IPS-18c (cell line): ENCODE data around the gene MPHOSPH9.
"Not testable (repeated sequence)": the region's sequence is repeated elsewhere in the genome, so short reads cannot be mapped to it uniquely, and the experiment has no call there.

Experiments used
- H3K4me3 ChIP-seq: 2 replicates; pipeline ENCODE4 v1.7.0; 2013; ENCODE audit warnings: low read depth, mild to moderate bottlenecking, low read length, moderate library complexity; ENCODE audit not compliant: insufficient read depth
- H3K9me3 ChIP-seq: one replicate; pipeline ENCODE4 v1.6.1; 2013; ENCODE audit warnings: mild to moderate bottlenecking, low read length, moderate library complexity; ENCODE audit not compliant: control insufficient read depth, insufficient read depth

Gene MPHOSPH9

GRCh38 chr12:123238330-123238682, 5.4 kb upstream of the MPHOSPH9 start:
- no peaks in the 10 kb centered on the region for H3K9me3 ChIP-seq
- no peak overlapping the region for H3K4me3 ChIP-seq

- no peaks in the 10 kb centered on the region for H3K9me3 ChIP-seq
- no peak overlapping the region for H3K4me3 ChIP-seq
Measured at GRCh38 chr12:123237646-123238329, 4.8 kb upstream of the MPHOSPH9 start.

GRCh38 chr12:123233505-123234308, 766 bp upstream of the MPHOSPH9 start:
- peak overlapping the region; percentile 81 for H3K4me3 ChIP-seq
- H3K9me3 ChIP-seq: no peaks in the 10 kb centered on the region

- H3K4me3 ChIP-seq: peak overlapping the region; percentile 95
- no peaks in the 10 kb centered on the region for H3K9me3 ChIP-seq
Measured at GRCh38 chr12:123232472-123232806, 502 bp downstream of the MPHOSPH9 start.

GRCh38 chr12:123231931-123232330, 1.0 kb downstream of the MPHOSPH9 start:
- H3K9me3 ChIP-seq: no peaks in the 10 kb centered on the region
- peak overlapping the region; percentile 95 for H3K4me3 ChIP-seq

GRCh38 chr12:123229051-123229450, 3.9 kb downstream of the MPHOSPH9 start:
- H3K4me3 ChIP-seq: no peak overlapping the region
- H3K9me3 ChIP-seq: no peaks in the 10 kb centered on the region

- Histone ChIP-seq H3K4me3 (no peak overlapping the region), H3K9me3 (no peaks in the 10 kb centered on the region)
Measured at GRCh38 chr12:123227581-123228258, 5.2 kb downstream of the MPHOSPH9 start.

GRCh38 chr12:123225443-123225842, 7.5 kb downstream of the MPHOSPH9 start:
- Histone ChIP-seq H3K4me3 (no peak overlapping the region), H3K9me3 (no peaks in the 10 kb centered on the region)

- Histone ChIP-seq H3K9me3 (no peaks in the 10 kb centered on the region), H3K4me3 (no peak overlapping the region)
Measured at GRCh38 chr12:123223241-123223668, 9.7 kb downstream of the MPHOSPH9 start.

GRCh38 chr12:123207815-123208214, 25.1 kb downstream of the MPHOSPH9 start:
- not testable (repeated sequence) for H3K4me3 ChIP-seq, H3K9me3 ChIP-seq

- H3K4me3 ChIP-seq, H3K9me3 ChIP-seq: not testable (repeated sequence)
Measured at GRCh38 chr12:123206794-123207193, 26.1 kb downstream of the MPHOSPH9 start.

GRCh38 chr12:123200414-123200813, 32.5 kb downstream of the MPHOSPH9 start:
- Histone ChIP-seq H3K9me3 (no peaks in the 10 kb centered on the region), H3K4me3 (no peak overlapping the region)

- Histone ChIP-seq H3K9me3 (no peaks in the 10 kb centered on the region), H3K4me3 (no peak overlapping the region)
Measured at GRCh38 chr12:123199936-123200335, 33.0 kb downstream of the MPHOSPH9 start.

GRCh38 chr12:123187637-123188036, 45.3 kb downstream of the MPHOSPH9 start:
- no peaks in the 10 kb centered on the region for H3K9me3 ChIP-seq
- H3K4me3 ChIP-seq: no peak overlapping the region

GRCh38 chr12:123180171-123180570, 52.8 kb downstream of the MPHOSPH9 start:
- Histone ChIP-seq H3K4me3 (no peak overlapping the region), H3K9me3 (no peaks in the 10 kb centered on the region)

- Histone ChIP-seq H3K9me3 (no peaks in the 10 kb centered on the region), H3K4me3 (no peak overlapping the region)
Measured at GRCh38 chr12:123171967-123172366, 61.0 kb downstream of the MPHOSPH9 start.

GRCh38 chr12:123167329-123167728, 65.6 kb downstream of the MPHOSPH9 start:
- H3K9me3 ChIP-seq: no peaks in the 10 kb centered on the region
- no peak overlapping the region for H3K4me3 ChIP-seq

- Histone ChIP-seq H3K4me3 (no peak overlapping the region), H3K9me3 (no peaks in the 10 kb centered on the region)
Measured at GRCh38 chr12:123165537-123165936, 67.4 kb downstream of the MPHOSPH9 start.
